ENCODE data around the gene HPD. TPM values are rescaled to one million over a fixed set of nuclear protein-coding genes. Genes with fewer than 3 reads are reported as not detected.
A peak's percentile ranks its signal among the peaks of the same experiment; 100 is the strongest.
"Not testable (repeated sequence)": the region's sequence is repeated elsewhere in the genome, so short reads cannot be mapped to it uniquely, and the experiment has no call there.

HPD gene
- total RNA-seq, 4 donors from 2014 or later: 2.0 to 5.0 (median 2.0) TPM; not detected in 1

DNA sequence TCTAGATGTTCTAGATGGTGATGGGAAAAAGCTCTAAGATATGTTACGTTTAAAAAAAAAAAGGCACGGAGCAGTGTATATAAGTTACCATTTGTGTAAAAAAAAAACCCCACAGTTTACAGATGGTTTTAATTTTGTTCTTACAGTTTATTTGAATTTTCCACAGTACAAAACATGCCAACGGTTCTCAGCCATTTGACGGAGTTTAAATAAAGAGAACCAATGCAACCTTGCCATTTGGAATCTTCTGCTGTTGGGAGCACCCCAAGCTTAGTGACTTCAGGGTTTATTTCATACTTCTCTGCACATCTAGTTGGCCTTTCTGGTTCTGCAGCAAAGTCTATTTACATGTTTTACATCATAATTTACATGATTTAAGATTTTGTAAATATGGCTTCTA, 7.7 kb upstream of the HPD start:
- DNase-seq (no peak), ATAC-seq (no peak)
- no peak for TF ChIP-seq POLR2A (IDR thresholded peaks at IDR 0.05)
- no peak for TF ChIP-seq CTCF (IDR thresholded peaks at IDR 0.05 in 4 of 5, conservative IDR thresholded peaks at IDR 0.05 in 1 of 5)
- H3K36me3 ChIP-seq: no peaks in the 10 kb centered on the region
- H3K4me3 ChIP-seq: no peak overlapping the region
- no peak overlapping the region for H3K27ac ChIP-seq
- in situ Hi-C loops (cut with MboI; ENCODE audit: low sequenced_read_pairs in 4 of 4) (no loop called here), intact Hi-C loops (cut with DNase I; ENCODE audit: low total_unique reads) (no loop called here)
- no peaks in the 10 kb centered on the region for H3K27me3 ChIP-seq
- peaks cover 10% of the 10 kb centered on the region in 2 donors for H3K4me1 ChIP-seq
- no peaks in the 10 kb centered on the region for H3K9me3 ChIP-seq

DNA sequence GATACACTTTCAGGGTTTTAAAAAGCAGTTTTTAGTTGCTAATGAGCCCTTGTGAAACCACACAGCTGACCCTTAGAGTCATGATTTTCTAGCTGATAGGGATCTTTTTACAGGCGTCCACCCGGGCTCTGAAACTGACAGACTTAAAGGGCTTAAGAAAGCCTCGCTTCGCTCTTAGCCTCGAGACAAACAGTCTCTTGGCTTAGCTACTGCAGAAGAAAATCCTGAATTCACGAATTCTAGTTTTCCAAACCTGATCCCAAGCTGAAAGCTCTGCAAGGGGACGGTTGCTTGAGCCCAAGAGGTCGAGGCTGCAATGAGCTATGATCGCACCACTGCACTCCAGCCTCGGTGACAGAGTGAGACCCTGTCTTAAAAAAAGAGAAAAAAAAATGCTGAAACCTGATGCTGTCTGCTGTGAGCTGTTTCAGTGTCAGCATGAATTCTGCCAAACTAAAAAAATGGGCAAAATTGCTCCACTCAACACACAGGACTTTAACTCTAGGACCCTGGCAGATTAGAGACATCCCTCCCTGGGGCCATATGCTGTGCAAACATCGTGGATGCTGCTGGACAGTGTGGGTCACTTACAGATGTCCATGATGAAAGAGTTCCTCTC, 3.1 kb upstream of the HPD start:
- no peak for ATAC-seq
- intact Hi-C loops (cut with DNase I; ENCODE audit: low total_unique reads): no loop called here
- H3K36me3 ChIP-seq: no peaks in the 10 kb centered on the region
- TF ChIP-seq POLR2A (IDR thresholded peaks at IDR 0.05) (no peak), CTCF (IDR thresholded peaks at IDR 0.05 in 4 of 5, conservative IDR thresholded peaks at IDR 0.05 in 1 of 5) (no peak)
- no peak overlapping the region for H3K4me3 ChIP-seq
- no peaks in the 10 kb centered on the region for H3K9me3 ChIP-seq
- H3K4me1 ChIP-seq: peaks cover 31 to 33% of the 10 kb centered on the region in 2 donors
- DNase-seq: no peak
- in situ Hi-C loops (cut with MboI; ENCODE audit: low sequenced_read_pairs in 4 of 4): no loop called here
- peak overlapping the region; percentile 58 to 94 (median 63) for H3K27ac ChIP-seq
- H3K27me3 ChIP-seq: no peaks in the 10 kb centered on the region

- H3K9me3 ChIP-seq; in situ Hi-C loops (cut with MboI; ENCODE audit: low sequenced_read_pairs in 4 of 4); H3K4me3 ChIP-seq; DNase-seq; intact Hi-C loops (cut with DNase I; ENCODE audit: low total_unique reads); H3K27me3 ChIP-seq; ATAC-seq; H3K36me3 ChIP-seq: not testable (repeated sequence)
- Histone ChIP-seq H3K4me1 (peaks cover 31 to 33% of the 10 kb centered on the region in 2 donors), H3K27ac (peak overlapping the region; percentile 2 to 94 (median 88))
Observed at GRCh38 chr12:121860699-121861098, 2.0 kb upstream of the HPD start.

DNA sequence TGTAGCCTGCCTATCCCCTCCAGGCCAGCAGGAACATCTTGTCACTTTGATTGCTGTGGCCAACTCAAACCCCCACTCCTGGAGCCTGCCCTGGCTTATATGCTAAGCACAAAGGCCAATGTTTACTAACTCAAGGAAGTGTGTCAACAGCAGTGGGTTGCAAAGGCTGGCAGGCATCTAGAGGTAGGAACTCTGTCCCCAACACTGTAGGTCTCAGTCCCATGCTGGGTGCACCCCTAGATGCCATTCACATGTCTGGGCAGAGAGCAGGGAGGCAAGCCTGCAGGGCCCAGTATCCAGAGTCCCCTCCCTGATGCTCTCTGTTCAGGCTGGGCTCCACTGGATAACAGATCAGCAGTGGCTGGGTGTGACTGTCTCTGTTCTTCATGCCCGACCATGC, 1.6 kb upstream of the HPD start:
- H3K27ac ChIP-seq: peak overlapping the region; percentile 83 to 94 (median 90)
- H3K4me3 ChIP-seq: no peak overlapping the region
- ATAC-seq: peak in 1 of 2 donors; percentile 42
- TF ChIP-seq CTCF (IDR thresholded peaks at IDR 0.05 in 4 of 5, conservative IDR thresholded peaks at IDR 0.05 in 1 of 5) (no peak), POLR2A (IDR thresholded peaks at IDR 0.05) (no peak)
- DNase-seq: peak; percentile 30 to 34
- in situ Hi-C loops (cut with MboI; ENCODE audit: low sequenced_read_pairs in 4 of 4): no loop called here
- H3K36me3 ChIP-seq: no peaks in the 10 kb centered on the region
- no peaks in the 10 kb centered on the region for H3K9me3 ChIP-seq
- intact Hi-C loops (cut with DNase I; ENCODE audit: low total_unique reads): no loop called here
- H3K4me1 ChIP-seq: peaks cover 31 to 33% of the 10 kb centered on the region in 2 donors
- H3K27me3 ChIP-seq: no peaks in the 10 kb centered on the region

DNA sequence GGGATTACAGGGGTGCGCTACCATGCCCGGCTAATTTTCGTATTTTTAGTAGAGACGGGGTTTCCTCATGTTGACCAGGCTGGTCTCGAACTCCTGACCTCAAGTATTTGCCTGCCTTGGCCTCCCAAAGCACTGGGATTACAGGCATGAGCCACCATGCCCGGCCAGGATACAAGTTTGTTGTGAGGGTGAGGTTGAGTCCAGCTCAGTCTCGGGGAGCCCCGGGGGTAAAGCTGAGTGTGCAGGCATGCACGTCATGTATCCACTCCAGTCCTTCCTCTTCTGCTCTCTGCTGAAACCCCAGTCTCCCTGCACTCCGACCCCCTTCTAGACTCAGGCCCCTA, 369 bp downstream of the HPD start:
- ATAC-seq (no peak), DNase-seq (no peak)
- no peaks in the 10 kb centered on the region for H3K27me3 ChIP-seq
- no peaks in the 10 kb centered on the region for H3K9me3 ChIP-seq
- H3K4me3 ChIP-seq: no peak overlapping the region
- peak overlapping the region; percentile 83 to 94 (median 90) for H3K27ac ChIP-seq
- intact Hi-C loops (cut with DNase I; ENCODE audit: low total_unique reads): loop anchor here (2.0 kb wide), 1 partner anchor 31 kb away; the partner anchor contains the start of gene PSMD9
- no peaks in the 10 kb centered on the region for H3K36me3 ChIP-seq
- peaks cover 31 to 33% of the 10 kb centered on the region in 2 donors for H3K4me1 ChIP-seq
- TF ChIP-seq POLR2A (IDR thresholded peaks at IDR 0.05) (no peak), CTCF (IDR thresholded peaks at IDR 0.05 in 4 of 5, conservative IDR thresholded peaks at IDR 0.05 in 1 of 5) (no peak)
- in situ Hi-C loops (cut with MboI; ENCODE audit: low sequenced_read_pairs in 4 of 4): no loop called here
